ENCODE data around the gene WDR59.
"Not testable (repeated sequence)": the region's sequence is repeated elsewhere in the genome, so short reads cannot be mapped to it uniquely, and the experiment has no call there.

Gene WDR59

GRCh38 chr16:74844041-74844980 lies 140.6 kb downstream of the WDR59 start:
- H3K4me3 ChIP-seq (ENCODE audit: low read depth, low read length), result no peak overlapping the region
- DNase-seq (ENCODE audit: low read depth), result no peak
- no peak for TF ChIP-seq POLR2A (IDR thresholded peaks at IDR 0.05; ENCODE audit: extremely low read depth, insufficient read length)
- no peak for TF ChIP-seq MAX (IDR thresholded peaks at IDR 0.05; ENCODE audit: low read depth, low read length)
- no peak for TF ChIP-seq CTCF (IDR thresholded peaks at IDR 0.05; ENCODE audit: low read depth, low read length)
- TF ChIP-seq MYC (IDR thresholded peaks at IDR 0.05; ENCODE audit: low read depth, low read length), result no peak

GRCh38 chr16:74843381-74844035 lies 141.4 kb downstream of the WDR59 start:
- not testable (repeated sequence) for DNase-seq (ENCODE audit: low read depth); H3K4me3 ChIP-seq (ENCODE audit: low read depth, low read length)

- no peak for DNase-seq (ENCODE audit: low read depth)
- TF ChIP-seq CTCF (IDR thresholded peaks at IDR 0.05; ENCODE audit: low read depth, low read length) (no peak), MYC (IDR thresholded peaks at IDR 0.05; ENCODE audit: low read depth, low read length) (no peak), POLR2A (IDR thresholded peaks at IDR 0.05; ENCODE audit: extremely low read depth, insufficient read length) (no peak), MAX (IDR thresholded peaks at IDR 0.05; ENCODE audit: low read depth, low read length) (no peak)
- H3K4me3 ChIP-seq (ENCODE audit: low read depth, low read length), result no peak overlapping the region
Measured at GRCh38 chr16:74842413-74842812, 142.5 kb downstream of the WDR59 start.

GRCh38 chr16:74841904-74842303 lies 143.0 kb downstream of the WDR59 start:
- DNase-seq (ENCODE audit: low read depth), result no peak
- TF ChIP-seq CTCF (IDR thresholded peaks at IDR 0.05; ENCODE audit: low read depth, low read length) (no peak), MAX (IDR thresholded peaks at IDR 0.05; ENCODE audit: low read depth, low read length) (no peak), POLR2A (IDR thresholded peaks at IDR 0.05; ENCODE audit: extremely low read depth, insufficient read length) (no peak)
- H3K4me3 ChIP-seq (ENCODE audit: low read depth, low read length), result no peak overlapping the region

- DNase-seq (ENCODE audit: low read depth), result no peak
- H3K4me3 ChIP-seq (ENCODE audit: low read depth, low read length), result no peak overlapping the region
- TF ChIP-seq CTCF (IDR thresholded peaks at IDR 0.05; ENCODE audit: low read depth, low read length) (no peak), MYC (IDR thresholded peaks at IDR 0.05; ENCODE audit: low read depth, low read length) (no peak), POLR2A (IDR thresholded peaks at IDR 0.05; ENCODE audit: extremely low read depth, insufficient read length) (no peak), MAX (IDR thresholded peaks at IDR 0.05; ENCODE audit: low read depth, low read length) (no peak)
Measured at GRCh38 chr16:74841469-74841868, 143.5 kb downstream of the WDR59 start.

- TF ChIP-seq CTCF (IDR thresholded peaks at IDR 0.05; ENCODE audit: low read depth, low read length) (no peak), POLR2A (IDR thresholded peaks at IDR 0.05; ENCODE audit: extremely low read depth, insufficient read length) (no peak), MAX (IDR thresholded peaks at IDR 0.05; ENCODE audit: low read depth, low read length) (no peak), MYC (IDR thresholded peaks at IDR 0.05; ENCODE audit: low read depth, low read length) (no peak)
- DNase-seq (ENCODE audit: low read depth), result no peak
Measured at GRCh38 chr16:74837056-74837455, 147.9 kb downstream of the WDR59 start.

More at GRCh38 chr16:74837056-74837455, 147.9 kb downstream of the WDR59 start:
- H3K4me3 ChIP-seq (ENCODE audit: low read depth, low read length), result no peak overlapping the region

All from NB4 (cell line).